Activated CD8-positive, alpha-beta memory T cell treated with anti-CD3 and anti-CD28 coated beads, Interleukin-2, amount 50 U/mL, for 1 hour (primary cell): ENCODE measurements around the gene CASZ1.

ENCODE experiments used
- DNase-seq: peaks from one replicate; pipeline ENCODE4 v3.0.0-alpha.2; 2020; ENCODE audit errors: extremely low read depth

The CASZ1 gene

GRCh38 chr1:10796029-10796944, at the start of gene CASZ1:
Gene CASZ1 (minus strand): TSS chr1:10796646. CDS start chr1:10693889, 102,757 bp downstream.
- DNase-seq = no peak

- DNase-seq = no peak
Observed at GRCh38 chr1:10843697-10844096, 47.3 kb upstream of the CASZ1 start.

GRCh38 chr1:10841118-10841517, 44.7 kb upstream of the CASZ1 start:
- no peak for DNase-seq

GRCh38 chr1:10839188-10839770, 42.8 kb upstream of the CASZ1 start:
- no peak for DNase-seq

GRCh38 chr1:10838541-10838940, 42.1 kb upstream of the CASZ1 start:
- no peak for DNase-seq

GRCh38 chr1:10836726-10837125, 40.3 kb upstream of the CASZ1 start:
- no peak for DNase-seq

GRCh38 chr1:10835822-10836421, 39.5 kb upstream of the CASZ1 start:
- DNase-seq = no peak

- no peak for DNase-seq
Observed at GRCh38 chr1:10835421-10835820, 39.0 kb upstream of the CASZ1 start.

GRCh38 chr1:10834770-10835412, 38.4 kb upstream of the CASZ1 start:
- DNase-seq = no peak

GRCh38 chr1:10833630-10834557, 37.4 kb upstream of the CASZ1 start:
- DNase-seq = no peak

GRCh38 chr1:10832703-10833102, 36.3 kb upstream of the CASZ1 start:
- DNase-seq = no peak

- no peak for DNase-seq
Observed at GRCh38 chr1:10830961-10831668, 34.7 kb upstream of the CASZ1 start.

- no peak for DNase-seq
Observed at GRCh38 chr1:10829965-10830515, 33.6 kb upstream of the CASZ1 start.

- no peak for DNase-seq
Observed at GRCh38 chr1:10829067-10829818, 32.8 kb upstream of the CASZ1 start.

GRCh38 chr1:10827377-10828333, 31.2 kb upstream of the CASZ1 start:
- no peak for DNase-seq

- DNase-seq = no peak
Observed at GRCh38 chr1:10825592-10825991, 29.1 kb upstream of the CASZ1 start.

- no peak for DNase-seq
Observed at GRCh38 chr1:10824821-10825540, 28.5 kb upstream of the CASZ1 start.

GRCh38 chr1:10823000-10823401, 26.6 kb upstream of the CASZ1 start:
- no peak for DNase-seq
